CD14-positive monocyte (primary cell): ENCODE measurements around the gene PRM3. TPM values are rescaled to one million over a fixed set of nuclear protein-coding genes. Genes with fewer than 3 reads are reported as not detected.
A peak's percentile ranks its signal among the peaks of the same experiment; 100 is the strongest.
"Not testable (repeated sequence)": the region's sequence is repeated elsewhere in the genome, so short reads cannot be mapped to it uniquely, and the experiment has no call there.

Experiments used
- DNase-seq, 3 donors: peaks; one replicate each; pipeline ENCODE4 v3.0.0-alpha.2; 2011 to 2022
- H2AFZ ChIP-seq: 2 replicates; pipeline ENCODE4 v1.6.0; 2012; ENCODE audit warnings: mild to moderate bottlenecking, low read depth, low read length, inconsistent platforms; ENCODE audit not compliant: insufficient read depth, poor library complexity, severe bottlenecking
- H3K27ac ChIP-seq, 2 donors: 1 replicate in 1 of 2; 2 replicates in 1 of 2; pipeline ENCODE4 v1.5.1; 2012 to 2013; ENCODE audit warnings: low read length in 2 of 2, control low read depth in 1 of 2, inconsistent platforms in 1 of 2, low read depth in 1 of 2, mild to moderate bottlenecking in 1 of 2
- H3K27me3 ChIP-seq, 2 donors: one replicate each; pipeline versions ENCODE4 v1.6.0 to v1.6.1; 2011 to 2013; ENCODE audit warnings: low read length in 2 of 2; ENCODE audit not compliant: control insufficient read depth in 2 of 2, insufficient read depth in 2 of 2
- H3K36me3 ChIP-seq, 2 donors: replicated peaks in 1 of 2; 1 replicate in 1 of 2; 2 replicates in 1 of 2; pipeline versions ENCODE4 v1.5.1 to v1.6.1; 2012 to 2013; ENCODE audit warnings: low read length in 2 of 2, control low read depth in 1 of 2, inconsistent platforms in 1 of 2, mild to moderate bottlenecking in 1 of 2; ENCODE audit not compliant: insufficient read depth in 2 of 2, control insufficient read depth in 1 of 2
- H3K4me1 ChIP-seq, 2 donors: 1 replicate in 1 of 2; 2 replicates in 1 of 2; pipeline versions ENCODE4 v1.5.1 to v1.6.1; 2012 to 2013; ENCODE audit warnings: low read length in 2 of 2, control low read depth in 1 of 2, inconsistent platforms in 1 of 2, mild to moderate bottlenecking in 1 of 2, moderate library complexity in 1 of 2; ENCODE audit not compliant: insufficient read depth in 2 of 2, control insufficient read depth in 1 of 2
- H3K4me2 ChIP-seq: replicated peaks from 2 replicates; pipeline ENCODE3; 2012; ENCODE audit warnings: low read length, moderate library complexity, mild to moderate bottlenecking; ENCODE audit not compliant: poor library complexity, severe bottlenecking; ENCODE audit errors: extremely low read depth
- H3K4me3 ChIP-seq, 3 experiments: fragments of 200-600 bp in 1 of 3; sonication (generic) in 1 of 3; replicated peaks in 1 of 3; 1 replicate in 2 of 3; 2 replicates in 1 of 3; pipeline ENCODE4 v1.5.1; 2011 to 2013; ENCODE audit warnings: low read length in 3 of 3, mild to moderate bottlenecking in 3 of 3, control low read depth in 2 of 3, low read depth in 2 of 3, inconsistent platforms in 1 of 3, moderate library complexity in 1 of 3
- H3K79me2 ChIP-seq: 2 replicates; pipeline ENCODE4 v1.6.0; 2012; ENCODE audit warnings: mild to moderate bottlenecking, control low read depth, inconsistent platforms, low read length, moderate library complexity; ENCODE audit not compliant: insufficient read depth
- H3K9ac ChIP-seq: 2 replicates; pipeline ENCODE4 v1.6.0; 2017; ENCODE audit warnings: low read length, mild to moderate bottlenecking; ENCODE audit not compliant: insufficient read depth, poor library complexity, severe bottlenecking
- H3K9me3 ChIP-seq, 2 donors: replicated peaks in 1 of 2; 1 replicate in 1 of 2; 2 replicates in 1 of 2; pipeline versions ENCODE4 v1.5.1 to v1.6.1; 2012 to 2013; ENCODE audit warnings: low read length in 2 of 2, control low read depth in 1 of 2; ENCODE audit not compliant: control insufficient read depth in 1 of 2, insufficient read depth in 1 of 2
- H4K20me1 ChIP-seq: 2 replicates; pipeline ENCODE4 v1.6.0; 2012; ENCODE audit warnings: mild to moderate bottlenecking, low read length, control low read depth, moderate library complexity; ENCODE audit not compliant: insufficient read depth
- H3K27ac Mint-ChIP-seq, 7 donors: one replicate each; pipeline ENCODE4 v1.8.0; 2020; ENCODE audit warnings: mild to moderate bottlenecking in 7 of 7, mixed read lengths in 7 of 7, moderate library complexity in 6 of 7, inconsistent platforms in 2 of 7
- H3K27me3 Mint-ChIP-seq, 3 donors: one replicate each; pipeline ENCODE4 v1.8.0; 2021 to 2022; ENCODE audit warnings: low read depth in 3 of 3, mild to moderate bottlenecking in 3 of 3, mixed read lengths in 3 of 3, moderate library complexity in 3 of 3, inconsistent platforms in 1 of 3
- H3K36me3 Mint-ChIP-seq, 2 donors: one replicate each; pipeline ENCODE4 v1.8.0; 2020; ENCODE audit warnings: mixed read lengths in 2 of 2, inconsistent platforms in 1 of 2, mild to moderate bottlenecking in 1 of 2
- H3K4me1 Mint-ChIP-seq: one replicate; pipeline ENCODE4 v1.8.0; 2020; ENCODE audit warnings: mild to moderate bottlenecking, mixed read lengths
- H3K4me3 Mint-ChIP-seq, 2 donors: one replicate each; pipeline ENCODE4 v1.8.0; 2020; ENCODE audit warnings: mild to moderate bottlenecking in 2 of 2, mixed read lengths in 2 of 2, moderate library complexity in 1 of 2
- H3K9me3 Mint-ChIP-seq, 7 donors: one replicate each; pipeline ENCODE4 v1.8.0; 2020 to 2022; ENCODE audit warnings: mixed read lengths in 7 of 7, mild to moderate bottlenecking in 6 of 7, moderate library complexity in 6 of 7, inconsistent platforms in 2 of 7
- CTCF ChIP-seq: fragments of 200-600 bp; IDR thresholded peaks from one replicate; pipeline ENCODE4 v1.8.0; 2022; ENCODE audit warnings: antibody characterized with exemption, mild to moderate bottlenecking
- WGBS: methylation state at CpG from one replicate; pipeline ENCODE4 v1.1.5; 2013; ENCODE audit warnings: missing lambda C conversion rate; ENCODE audit not compliant: insufficient coverage; 5-methylcytosine and 5-hydroxymethylcytosine counted together
- intact Hi-C, 2 donors: fragments of 100-400 bp; cut with micrococcal nuclease; formaldehyde crosslinking; loops; one replicate each; pipeline versions ENCODE4 v1.15.0 to v1.15.1; 2023
- polyA plus RNA-seq, 3 donors: library from polyadenylated mRNA; depleted of rRNA in 1 of 3; unstranded in 2 of 3; stranded (reverse) in 1 of 3; fragments of 300-500 nt in 2 of 3; fragments of >200 nt in 1 of 3; fragmentation: Illumina TruSeq in 2 of 3; gene quantifications; 1 replicate in 2 of 3; 2 replicates in 1 of 3; pipeline ENCODE4 v1.2.3, GENCODE V29; 2012 to 2021

The PRM3 gene
- polyA plus RNA-seq, 3 donors, result not detected

- H3K4me1 ChIP-seq, result peaks cover 16 to 19% of the 10 kb centered on the region in 2 donors
- intact Hi-C loops, result loop anchor here in 1 of 2 donors (5.0 kb wide), 1 partner anchor 32 kb away; no protein-coding TSS in a partner anchor
- H3K27ac Mint-ChIP-seq, result no peak overlapping the region
- TF ChIP-seq CTCF, result no peak
- H4K20me1 ChIP-seq, result no peaks in the 10 kb centered on the region
- H2AFZ ChIP-seq, result no peak overlapping the region
- no peak overlapping the region for H3K27ac ChIP-seq
- H3K9me3 ChIP-seq, result no peaks in the 10 kb centered on the region
- H3K79me2 ChIP-seq, result no peaks in the 10 kb centered on the region
- H3K27me3 ChIP-seq, result peaks cover 0 to 6% of the 10 kb centered on the region in 2 donors
- no peak for DNase-seq
- H3K36me3 ChIP-seq, result no peaks in the 10 kb centered on the region
- peaks cover 0 to 2% (median 0%) of the 10 kb centered on the region in 7 donors for H3K9me3 Mint-ChIP-seq
- no peaks in the 10 kb centered on the region for H3K36me3 Mint-ChIP-seq
- no peak overlapping the region for H3K4me3 Mint-ChIP-seq
- H3K4me1 Mint-ChIP-seq, result peaks cover 25% of the 10 kb centered on the region
- H3K4me2 ChIP-seq, result no peak overlapping the region
- no peak overlapping the region for H3K9ac ChIP-seq
- H3K4me3 ChIP-seq, result no peak overlapping the region
- WGBS, result 86% methylated on average over 2 of the region's 6 CpGs
- H3K27me3 Mint-ChIP-seq, result peaks cover 11 to 38% (median 32%) of the 10 kb centered on the region in 3 donors
Measured at GRCh38 chr16:11299865-11300559, 26.6 kb upstream of the PRM3 start.

GRCh38 chr16:11298950-11299547 is 25.6 kb upstream of the PRM3 start:
- H3K79me2 ChIP-seq, H4K20me1 ChIP-seq, H2AFZ ChIP-seq, H3K9me3 ChIP-seq, H3K4me2 ChIP-seq, H3K36me3 Mint-ChIP-seq, H3K27ac Mint-ChIP-seq, H3K9ac ChIP-seq, H3K9me3 Mint-ChIP-seq, H3K4me3 ChIP-seq, H3K36me3 ChIP-seq, H3K27ac ChIP-seq, DNase-seq, H3K27me3 ChIP-seq: not testable (repeated sequence)
- peaks cover 22% of the 10 kb centered on the region for H3K4me1 Mint-ChIP-seq
- 65% methylated on average over 6 of the region's 13 CpGs for WGBS
- H3K4me3 Mint-ChIP-seq, result peak overlapping the region in 1 of 2 donors; percentile 64
- H3K27me3 Mint-ChIP-seq, result peaks cover 13 to 39% (median 33%) of the 10 kb centered on the region in 3 donors
- peaks cover 12 to 15% of the 10 kb centered on the region in 2 donors for H3K4me1 ChIP-seq
- intact Hi-C loops, result loop anchor here in 1 of 2 donors (5.0 kb wide), 1 partner anchor 33 kb away; no protein-coding TSS in a partner anchor
